HepG2 (cell line): ENCODE results near the gene FUT1. TPM values are rescaled to one million over a fixed set of nuclear protein-coding genes. Genes with fewer than 3 reads are reported as not detected.

Source experiments
- E2F1 ChIP-seq: sonication (generic); formaldehyde crosslinking; IDR thresholded peaks from 2 replicates; pipeline ENCODE4 v1.5.0; 2020; ENCODE audit warnings: missing genetic modification reagents
- FOXA3 ChIP-seq: IDR thresholded peaks from 2 replicates; pipeline ENCODE4 v1.6.1; 2016; ENCODE audit warnings: missing genetic modification reagents, missing compliant biosample characterization
- FOXK2 ChIP-seq: fragments of 450-650 bp; IDR thresholded peaks from 2 replicates; pipeline ENCODE4 v1.6.1; 2016
- KDM1A ChIP-seq: IDR thresholded peaks from 2 replicates; pipeline ENCODE4 v1.6.1; 2016; ENCODE audit warnings: missing compliant biosample characterization
- KLF15 ChIP-seq: sonication (generic); formaldehyde crosslinking; IDR thresholded peaks from 2 replicates; pipeline ENCODE4 v1.8.1; 2023; ENCODE audit warnings: borderline replicate concordance, mild to moderate bottlenecking, inconsistent platforms, missing genetic modification reagents, mixed read lengths
- MEIS1 ChIP-seq: sonication (generic); formaldehyde crosslinking; IDR thresholded peaks from 2 replicates; pipeline ENCODE4 v1.9.0; 2021; ENCODE audit warnings: mild to moderate bottlenecking, missing genetic modification reagents, moderate library complexity, borderline replicate concordance
- NFAT5 ChIP-seq: sonication (generic); formaldehyde crosslinking; IDR thresholded peaks from 2 replicates; pipeline ENCODE4 v1.4.0; 2020; ENCODE audit warnings: missing genetic modification reagents
- NFKBIZ ChIP-seq: IDR thresholded peaks from 2 replicates; pipeline ENCODE4 v1.6.1; 2018; ENCODE audit warnings: missing genetic modification reagents, missing compliant biosample characterization
- PLRG1 ChIP-seq: fragments of 450-650 bp; conservative IDR thresholded peaks from 2 replicates; pipeline ENCODE4 v1.6.1; 2016
- REST ChIP-seq, 2 experiments: IDR thresholded peaks; 2 replicates each; pipeline ENCODE4 v1.6.1; 2011 to 2012; ENCODE audit warnings: low read length in 2 of 2, borderline replicate concordance in 1 of 2, low read depth in 1 of 2, mild to moderate bottlenecking in 1 of 2, moderate library complexity in 1 of 2
- YEATS2 ChIP-seq: sonication (generic); formaldehyde crosslinking; IDR thresholded peaks from 2 replicates; pipeline ENCODE4 v1.4.0; 2020; ENCODE audit warnings: missing genetic modification reagents, borderline replicate concordance
- ZMAT5 ChIP-seq: sonication (generic); formaldehyde crosslinking; IDR thresholded peaks from 2 replicates; pipeline ENCODE4 v1.5.0; 2020; ENCODE audit warnings: mild to moderate bottlenecking, low read depth, missing genetic modification reagents, borderline replicate concordance
- ZNF207 ChIP-seq: fragments of 450-650 bp; IDR thresholded peaks from 2 replicates; pipeline ENCODE4 v1.6.1; 2016; ENCODE audit warnings: antibody characterized with exemption, borderline replicate concordance
- ZNF232 ChIP-seq: sonication (generic); formaldehyde crosslinking; IDR thresholded peaks from 2 replicates; pipeline ENCODE4 v1.4.0; 2020; ENCODE audit warnings: missing genetic modification reagents, borderline replicate concordance
- ZNF253 ChIP-seq: sonication (generic); formaldehyde crosslinking; IDR thresholded peaks from 2 replicates; pipeline ENCODE4 v1.8.0; 2022; ENCODE audit warnings: mild to moderate bottlenecking, missing genetic modification reagents, borderline replicate concordance
- ZNF282 ChIP-seq: fragments of 450-650 bp; IDR thresholded peaks from 2 replicates; pipeline ENCODE4 v1.6.1; 2018; ENCODE audit not compliant: partially characterized antibody
- ZNF33B ChIP-seq: sonication (generic); formaldehyde crosslinking; IDR thresholded peaks from 2 replicates; pipeline ENCODE4 v1.5.1; 2020; ENCODE audit warnings: mild to moderate bottlenecking, missing genetic modification reagents
- ZNF503 ChIP-seq: sonication (generic); formaldehyde crosslinking; IDR thresholded peaks from 2 replicates; pipeline ENCODE4 v1.4.0; 2020; ENCODE audit warnings: missing genetic modification reagents
- polyA plus RNA-seq, 8 experiments: library from polyadenylated mRNA; depleted of rRNA in 3 of 8; stranded (reverse) in 7 of 8; unstranded in 1 of 8; fragments of >200 nt; fragmentation: Illumina TruSeq in 4 of 8; extraction: Trizol in 4 of 8; gene quantifications; 2 replicates each; pipeline versions ENCODE4 v1.2.1 to v1.2.3, GENCODE V29; 2011 to 2016; ENCODE audit warnings: low read depth in 4 of 8, missing spikeins in 1 of 8, mixed read lengths in 1 of 8; ENCODE audit not compliant: insufficient read depth in 1 of 8
- total RNA-seq, 5 experiments: library from RNA; depleted of rRNA; stranded (reverse); fragments of >200 nt; fragmentation: Illumina TruSeq; extraction: Trizol; gene quantifications; 2 replicates each; pipeline ENCODE4 v1.2.3, GENCODE V29; 2016; ENCODE audit warnings: low read depth in 1 of 5

Gene FUT1
- total and polyA plus RNA-seq, 2 of the 13 experiments (the other 11 are each of a cell fraction or from before 2014, with no cell fraction given): 0.07 to 1.1 TPM

- TF ChIP-seq REST (IDR thresholded peaks at IDR 0.05; ENCODE audit: borderline replicate concordance in 1 of 2, low read depth in 1 of 2, low read length in 2 of 2) (no peak), NFKBIZ (CRISPR knock-in tag) (peak; percentile 79; the same call in 1 of the 2 replicates), E2F1 (CRISPR knock-in tag) (no peak), ZNF33B (CRISPR knock-in tag) (no peak; the same call in 1 of the 2 replicates), KLF15 (CRISPR knock-in tag) (no peak), ZNF207 (no peak), KDM1A (CRISPR knock-in tag) (no peak), FOXK2 (no peak), ZNF253 (CRISPR knock-in tag) (no peak), ZNF503 (CRISPR knock-in tag) (peak; percentile 70; the same call in 1 of the 2 replicates), YEATS2 (CRISPR knock-in tag) (0 out of 2 replicates have a peak, but pooled peaks have one; percentile 21), PLRG1 (no peak), ZNF282 (no peak), MEIS1 (CRISPR knock-in tag) (no peak), ZMAT5 (CRISPR knock-in tag) (no peak), FOXA3 (no peak), NFAT5 (CRISPR knock-in tag) (no peak), ZNF232 (no peak)
Observed at GRCh38 chr19:48718711-48719231, 33.7 kb downstream of the FUT1 start (continued).
